ENCODE data around the gene DESI1.
"Not testable (repeated sequence)": the region's sequence is repeated elsewhere in the genome, so short reads cannot be mapped to it uniquely, and the experiment has no call there.

Gene DESI1

GRCh38 chr22:41596776-41597634 lies 23.8 kb downstream of the DESI1 start:
- Histone ChIP-seq H3K4me1 (ENCODE audit: insufficient read depth, low read length, poor library complexity, severe bottlenecking) (no peaks in the 10 kb centered on the region), H4K20me1 (ENCODE audit: insufficient read depth, low read length, poor library complexity, severe bottlenecking) (peaks cover 14% of the 10 kb centered on the region)

DNA sequence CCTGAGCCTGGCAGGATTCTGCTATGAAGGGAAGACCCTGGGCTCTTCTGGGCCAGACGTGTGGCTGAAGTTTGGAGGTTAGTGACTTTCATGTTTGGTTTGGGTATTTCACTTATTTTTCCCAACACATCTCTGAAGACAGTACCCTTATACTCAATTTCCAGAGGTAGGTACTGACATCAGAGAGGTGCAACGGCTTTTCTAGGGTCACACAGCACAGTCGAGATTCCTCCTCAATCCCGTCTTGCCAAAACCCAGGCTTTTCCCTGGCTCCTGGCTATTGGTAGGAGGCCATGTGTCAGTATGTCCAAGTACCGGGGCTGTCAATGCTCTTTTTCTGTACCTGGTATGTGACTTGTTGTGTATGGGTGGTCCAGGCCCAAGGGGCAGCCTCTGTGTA lies 25.1 kb downstream of the DESI1 start:
- H3K9me2 ChIP-seq (replicated peaks; ENCODE audit: low read depth, low read length) = no peaks in the 10 kb centered on the region
- H3K36me3 ChIP-seq (ENCODE audit: insufficient read depth, low read length) = no peaks in the 10 kb centered on the region
- peaks cover 12% of the 10 kb centered on the region for H4K20me1 ChIP-seq (ENCODE audit: insufficient read depth, low read length, poor library complexity, severe bottlenecking)
- H3K27me3 ChIP-seq (ENCODE audit: insufficient read depth, low read length, poor library complexity, severe bottlenecking) = peaks cover 58% of the 10 kb centered on the region
- no peak overlapping the region for H3K9ac ChIP-seq (ENCODE audit: low read depth, low read length, poor library complexity, severe bottlenecking)
- H3K4me1 ChIP-seq (ENCODE audit: insufficient read depth, low read length, poor library complexity, severe bottlenecking) = no peaks in the 10 kb centered on the region
- no peaks in the 10 kb centered on the region for H3K9me3 ChIP-seq (ENCODE audit: insufficient read depth, low read depth, low read length)
- H3K4me2 ChIP-seq (ENCODE audit: low read depth, low read length, poor library complexity, severe bottlenecking) = no peak overlapping the region
- no peaks in the 10 kb centered on the region for H3F3A ChIP-seq (ENCODE audit: low read depth)
- no peaks in the 10 kb centered on the region for H3K79me2 ChIP-seq (ENCODE audit: insufficient read depth, low read length)
- H3K4me3 ChIP-seq (ENCODE audit: low read length, poor library complexity, severe bottlenecking) = no peak overlapping the region
- H2AFZ ChIP-seq (ENCODE audit: low read length) = no peak overlapping the region
- no peak for TF ChIP-seq CTCF (conservative IDR thresholded peaks at IDR 0.05; ENCODE audit: low read length)
- no peak for TF ChIP-seq EZH2phosphoT487 (IDR thresholded peaks at IDR 0.05; ENCODE audit: borderline replicate concordance)

More at GRCh38 chr22:41596776-41597634, 23.8 kb downstream of the DESI1 start:
- H3K9me2 ChIP-seq (replicated peaks; ENCODE audit: low read depth, low read length) = no peaks in the 10 kb centered on the region
- no peak overlapping the region for H2AFZ ChIP-seq (ENCODE audit: low read length)
- H3K9me3 ChIP-seq (ENCODE audit: insufficient read depth, low read depth, low read length) = no peaks in the 10 kb centered on the region
- TF ChIP-seq EZH2phosphoT487 (IDR thresholded peaks at IDR 0.05; ENCODE audit: borderline replicate concordance) = no peak
- peak; percentile 89 for TF ChIP-seq CTCF (conservative IDR thresholded peaks at IDR 0.05; ENCODE audit: low read length)
- H3K4me3 ChIP-seq (ENCODE audit: low read length, poor library complexity, severe bottlenecking) = no peak overlapping the region
- no peak overlapping the region for H3K4me2 ChIP-seq (ENCODE audit: low read depth, low read length, poor library complexity, severe bottlenecking)
- peaks cover 71% of the 10 kb centered on the region for H3K27me3 ChIP-seq (ENCODE audit: insufficient read depth, low read length, poor library complexity, severe bottlenecking)
- no peaks in the 10 kb centered on the region for H3F3A ChIP-seq (ENCODE audit: low read depth)
- no peaks in the 10 kb centered on the region for H3K79me2 ChIP-seq (ENCODE audit: insufficient read depth, low read length)
- no peak overlapping the region for H3K9ac ChIP-seq (ENCODE audit: low read depth, low read length, poor library complexity, severe bottlenecking)
- no peaks in the 10 kb centered on the region for H3K36me3 ChIP-seq (ENCODE audit: insufficient read depth, low read length)

GRCh38 chr22:41593336-41593960 lies 27.4 kb downstream of the DESI1 start:
- not testable (repeated sequence) for H3K9ac ChIP-seq (ENCODE audit: low read depth, low read length, poor library complexity, severe bottlenecking)

More at GRCh38 chr22:41593336-41593960, 27.4 kb downstream of the DESI1 start:
- not testable (repeated sequence) for H3K4me2 ChIP-seq (ENCODE audit: low read depth, low read length, poor library complexity, severe bottlenecking); H3K9me2 ChIP-seq (replicated peaks; ENCODE audit: low read depth, low read length); H2AFZ ChIP-seq (ENCODE audit: low read length); H3F3A ChIP-seq (ENCODE audit: low read depth); H3K36me3 ChIP-seq (ENCODE audit: insufficient read depth, low read length); H3K79me2 ChIP-seq (ENCODE audit: insufficient read depth, low read length); H3K9me3 ChIP-seq (ENCODE audit: insufficient read depth, low read depth, low read length); H4K20me1 ChIP-seq (ENCODE audit: insufficient read depth, low read length, poor library complexity, severe bottlenecking); H3K4me3 ChIP-seq (ENCODE audit: low read length, poor library complexity, severe bottlenecking)
- Histone ChIP-seq H3K27me3 (ENCODE audit: insufficient read depth, low read length, poor library complexity, severe bottlenecking) (peaks cover 35% of the 10 kb centered on the region), H3K4me1 (ENCODE audit: insufficient read depth, low read length, poor library complexity, severe bottlenecking) (peaks cover 11% of the 10 kb centered on the region)

Measured in Loucy (cell line).